Mucosa of rectum (tissue), 2 donors: ENCODE measurements around the gene CYP24A1.

Experiments
- H3K27ac ChIP-seq, 2 donors: one replicate each; pipeline ENCODE4 v1.7.0; 2013; ENCODE audit warnings: inconsistent platforms in 2 of 2, low read depth in 2 of 2, low read length in 2 of 2
- H3K27me3 ChIP-seq, 2 donors: one replicate each; pipeline ENCODE4 v1.7.0; 2013; ENCODE audit warnings: low read length in 2 of 2; ENCODE audit not compliant: control insufficient read depth in 2 of 2, insufficient read depth in 2 of 2
- H3K36me3 ChIP-seq, 2 donors: one replicate each; pipeline ENCODE4 v1.7.0; 2013; ENCODE audit warnings: low read length in 2 of 2; ENCODE audit not compliant: control insufficient read depth in 2 of 2, insufficient read depth in 2 of 2
- H3K4me1 ChIP-seq, 2 donors: one replicate each; pipeline ENCODE4 v1.7.0; 2013; ENCODE audit warnings: low read length in 2 of 2, mild to moderate bottlenecking in 1 of 2; ENCODE audit not compliant: control insufficient read depth in 2 of 2, insufficient read depth in 2 of 2
- H3K4me3 ChIP-seq, 2 donors: one replicate each; pipeline ENCODE4 v1.7.0; 2013; ENCODE audit warnings: low read length in 2 of 2
- H3K9ac ChIP-seq, 2 donors: one replicate each; pipeline ENCODE4 v1.7.0; 2013; ENCODE audit warnings: low read length in 2 of 2, low read depth in 1 of 2, mild to moderate bottlenecking in 1 of 2
- H3K9me3 ChIP-seq, 2 donors: one replicate each; pipeline ENCODE4 v1.7.0; 2013; ENCODE audit warnings: low read length in 2 of 2; ENCODE audit not compliant: control insufficient read depth in 2 of 2
- donor health status: healthy.
- donor health status: Normal muscosa, but diverticular disease.

CYP24A1 gene

DNA sequence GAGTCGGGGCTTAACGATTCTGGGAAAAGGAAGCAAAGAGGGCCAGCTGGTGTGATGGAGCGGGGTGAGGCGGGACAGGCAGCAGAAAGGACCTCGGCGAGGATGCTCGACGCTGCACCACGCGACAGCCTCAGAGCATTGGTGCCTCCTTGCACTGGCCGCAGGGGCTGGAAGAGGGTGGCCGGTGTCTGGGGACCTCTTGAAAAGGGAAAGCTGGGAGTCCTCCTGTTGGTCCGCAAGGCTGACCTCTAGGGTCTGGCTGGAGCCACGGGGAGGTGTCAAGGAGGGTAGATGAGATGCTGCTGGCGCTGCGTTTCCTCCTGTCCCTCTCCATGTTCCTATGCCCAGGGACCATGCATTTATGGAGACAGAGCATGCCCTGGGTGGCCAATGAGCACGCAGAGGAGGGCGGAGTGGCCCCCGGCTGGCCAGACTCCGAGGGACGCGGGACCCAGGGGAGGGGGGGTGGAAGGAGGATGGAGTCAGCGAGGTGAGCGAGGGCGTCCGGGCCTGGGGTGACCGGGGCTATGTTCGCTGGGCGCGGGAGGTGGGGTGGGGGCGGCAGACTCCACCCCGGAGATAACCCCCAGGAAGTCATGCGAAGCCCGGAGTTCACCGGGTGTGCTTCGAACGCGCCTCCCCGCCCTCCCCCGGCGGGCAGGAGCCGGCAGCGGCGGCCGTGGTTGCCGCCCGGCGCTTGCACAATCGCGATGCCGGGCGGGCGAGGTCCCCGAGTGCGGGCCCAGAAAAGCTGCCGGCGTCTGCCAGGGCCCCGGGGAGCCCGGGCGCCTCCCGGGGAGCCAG lies at the start of gene CYP24A1:
CYP24A1 (minus strand) TSS at position 334 of the 804 bp plus-strand sequence. CDS start 407 bp downstream, outside the sequence.
- peaks cover 0 to 5% of the 10 kb centered on the region in 2 donors for H3K4me1 ChIP-seq
- H3K27ac ChIP-seq, result no peak within 1 kb of the TSS
- H3K4me3 ChIP-seq, result no peak within 1 kb of the TSS
- H3K27me3 ChIP-seq, result peaks cover 53 to 61% of the 10 kb centered on the region in 2 donors
- no peaks in the 10 kb centered on the region for H3K9me3 ChIP-seq
- no peak within 1 kb of the TSS for H3K9ac ChIP-seq
- H3K36me3 ChIP-seq, result no peaks in the 10 kb centered on the region

DNA sequence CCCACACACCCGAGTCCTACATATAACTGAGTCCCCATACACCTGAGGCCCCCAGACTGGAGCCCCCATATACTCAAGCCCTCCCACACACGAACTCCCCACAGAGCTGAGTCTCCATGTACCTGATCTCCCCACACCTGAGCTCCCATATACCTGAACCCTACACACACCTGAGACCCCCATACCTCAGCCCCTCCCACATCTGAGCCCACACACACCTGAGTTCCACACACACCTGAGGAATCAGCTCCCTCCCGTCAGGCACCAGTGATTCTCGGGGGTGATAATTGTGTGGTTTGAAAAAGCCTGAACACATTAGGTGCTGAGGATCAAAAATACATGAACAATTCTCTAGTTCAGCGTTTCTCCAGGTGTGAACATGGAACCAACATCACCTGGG lies 49.5 kb upstream of the CYP24A1 start:
- H3K27me3 ChIP-seq, result no peaks in the 10 kb centered on the region
- H3K4me1 ChIP-seq, result no peaks in the 10 kb centered on the region
- H3K9ac ChIP-seq, result no peak overlapping the region
- H3K9me3 ChIP-seq, result no peaks in the 10 kb centered on the region
- no peak overlapping the region for H3K27ac ChIP-seq
- H3K4me3 ChIP-seq, result no peak overlapping the region
- H3K36me3 ChIP-seq, result no peaks in the 10 kb centered on the region

DNA sequence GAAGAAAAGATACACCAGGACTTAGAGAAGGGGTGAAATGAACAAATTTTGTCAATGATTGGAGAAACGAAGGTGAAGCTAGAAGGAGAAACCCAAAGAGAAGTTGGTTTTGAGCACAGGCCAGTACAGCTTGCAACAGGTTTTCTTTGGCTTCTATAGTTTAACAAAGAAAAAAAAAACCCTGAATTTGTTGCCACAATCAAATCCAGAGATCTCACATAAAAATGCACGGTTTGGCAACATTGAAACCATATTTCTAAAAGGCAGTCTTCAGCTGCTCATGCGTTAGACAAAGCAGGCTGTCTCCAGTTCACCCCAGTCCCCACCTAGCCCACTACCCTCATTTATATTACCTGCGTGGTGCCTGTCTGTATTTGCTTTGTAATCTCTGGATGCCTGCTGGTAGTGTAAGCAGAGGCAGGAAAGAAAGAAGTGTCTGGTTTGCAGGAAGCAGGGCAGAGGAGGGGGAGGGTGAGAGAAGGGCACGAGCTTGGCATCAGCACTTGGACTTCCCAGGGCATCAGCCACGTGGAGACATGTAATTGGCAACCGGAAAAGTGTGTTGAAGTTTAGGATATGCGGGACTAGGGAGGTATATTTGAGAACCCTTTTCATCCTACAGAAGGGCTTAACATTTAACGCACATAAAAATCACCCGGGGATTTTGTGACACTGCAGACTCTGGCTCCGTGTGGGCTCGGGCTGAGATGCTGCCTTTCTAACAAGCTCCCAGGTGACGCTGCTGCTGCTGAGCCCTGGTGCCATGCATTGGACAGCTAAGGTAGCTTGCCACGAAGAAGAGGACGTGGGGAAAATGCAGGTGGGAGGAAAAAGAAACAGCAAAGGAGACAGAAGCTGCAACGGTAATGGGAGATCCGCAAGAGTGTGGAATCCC lies 48.5 kb upstream of the CYP24A1 start:
- Histone ChIP-seq H3K27me3 (no peaks in the 10 kb centered on the region), H3K4me3 (no peak overlapping the region), H3K27ac (no peak overlapping the region), H3K9ac (no peak overlapping the region), H3K36me3 (peaks cover 2% of the 10 kb centered on the region in 2 donors), H3K9me3 (no peaks in the 10 kb centered on the region), H3K4me1 (no peaks in the 10 kb centered on the region)

DNA sequence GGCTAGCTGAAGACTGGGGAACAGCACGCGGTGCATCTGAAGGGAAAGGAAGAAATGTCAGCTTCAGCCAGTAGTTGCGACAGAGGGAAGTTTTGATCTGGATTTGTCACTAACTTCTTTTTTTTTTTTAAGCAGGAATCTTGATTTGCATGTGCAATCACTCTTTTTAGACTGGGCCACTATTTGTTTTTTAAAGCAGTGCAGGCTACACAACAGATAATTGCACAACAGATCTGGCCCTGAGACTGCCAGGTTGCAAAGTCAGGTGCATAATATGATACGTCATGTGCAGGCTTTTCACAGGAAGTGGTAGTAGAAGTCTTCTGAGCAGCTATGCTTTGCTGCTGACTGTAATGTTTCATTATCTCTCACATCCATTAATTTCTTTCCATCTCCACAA lies 47.6 kb upstream of the CYP24A1 start:
- Histone ChIP-seq H3K27me3 (no peaks in the 10 kb centered on the region), H3K36me3 (peaks cover 6 to 8% of the 10 kb centered on the region in 2 donors), H3K27ac (no peak overlapping the region), H3K9me3 (no peaks in the 10 kb centered on the region), H3K4me3 (no peak overlapping the region), H3K4me1 (no peaks in the 10 kb centered on the region), H3K9ac (no peak overlapping the region)

DNA sequence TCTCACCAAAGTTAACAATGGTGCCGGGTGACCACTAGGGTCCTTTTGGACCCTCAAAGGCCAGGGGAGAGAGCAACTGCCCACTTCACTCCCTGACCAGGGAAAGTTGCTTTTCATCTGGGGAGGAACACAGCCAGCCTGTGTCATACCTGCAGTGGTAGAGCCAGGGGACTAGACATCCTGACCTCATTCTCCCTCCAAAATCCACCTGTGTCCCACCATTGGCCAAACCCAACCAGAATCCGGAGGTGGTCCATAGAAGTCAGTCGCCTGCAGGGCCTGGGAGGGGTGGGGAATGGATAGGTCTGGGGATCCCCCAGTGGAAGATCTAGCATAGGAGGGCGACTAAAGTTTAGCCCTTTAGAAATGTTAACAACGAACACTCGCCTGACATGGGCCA lies 46.9 kb upstream of the CYP24A1 start:
- no peaks in the 10 kb centered on the region for H3K4me1 ChIP-seq
- no peak overlapping the region for H3K4me3 ChIP-seq
- H3K9me3 ChIP-seq, result no peaks in the 10 kb centered on the region
- H3K27ac ChIP-seq, result no peak overlapping the region
- peaks cover 9% of the 10 kb centered on the region in 2 donors for H3K36me3 ChIP-seq
- no peak overlapping the region for H3K9ac ChIP-seq
- no peaks in the 10 kb centered on the region for H3K27me3 ChIP-seq

DNA sequence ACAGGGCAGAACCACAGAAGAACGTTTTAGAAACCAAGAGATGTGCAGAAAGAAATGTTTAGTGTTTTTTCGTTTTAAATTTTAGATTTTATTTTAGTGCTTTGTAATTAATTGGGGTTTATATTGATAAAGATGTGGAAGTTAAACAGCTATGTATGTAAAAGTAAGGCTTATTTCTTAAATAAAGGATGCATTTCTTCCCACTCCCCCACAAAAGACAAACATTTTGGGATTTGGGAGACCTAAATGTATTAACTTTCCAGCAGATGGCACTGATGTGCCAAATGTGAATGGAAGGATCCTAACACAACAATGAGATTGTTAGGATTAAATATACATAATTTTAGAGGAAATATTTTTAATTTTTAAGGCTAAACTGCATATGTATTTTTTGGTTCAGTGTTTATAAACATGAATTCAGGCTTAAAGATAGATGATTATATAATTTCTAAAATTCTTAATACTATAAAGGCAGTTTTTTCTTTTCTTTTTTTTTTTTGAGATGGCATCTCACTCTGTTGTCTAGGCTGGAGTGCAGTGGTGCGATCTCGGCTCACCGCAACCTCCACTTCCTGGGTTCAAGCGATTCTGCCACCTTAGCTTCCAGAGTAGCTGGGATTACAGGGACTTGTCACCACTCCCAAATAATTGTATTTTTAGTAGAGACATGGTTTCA lies 46.1 kb upstream of the CYP24A1 start:
- H3K4me1 ChIP-seq, result no peaks in the 10 kb centered on the region
- H3K4me3 ChIP-seq, result no peak overlapping the region
- H3K36me3 ChIP-seq, result peaks cover 13 to 14% of the 10 kb centered on the region in 2 donors
- no peak overlapping the region for H3K9ac ChIP-seq
- no peak overlapping the region for H3K27ac ChIP-seq
- no peaks in the 10 kb centered on the region for H3K27me3 ChIP-seq
- no peaks in the 10 kb centered on the region for H3K9me3 ChIP-seq

DNA sequence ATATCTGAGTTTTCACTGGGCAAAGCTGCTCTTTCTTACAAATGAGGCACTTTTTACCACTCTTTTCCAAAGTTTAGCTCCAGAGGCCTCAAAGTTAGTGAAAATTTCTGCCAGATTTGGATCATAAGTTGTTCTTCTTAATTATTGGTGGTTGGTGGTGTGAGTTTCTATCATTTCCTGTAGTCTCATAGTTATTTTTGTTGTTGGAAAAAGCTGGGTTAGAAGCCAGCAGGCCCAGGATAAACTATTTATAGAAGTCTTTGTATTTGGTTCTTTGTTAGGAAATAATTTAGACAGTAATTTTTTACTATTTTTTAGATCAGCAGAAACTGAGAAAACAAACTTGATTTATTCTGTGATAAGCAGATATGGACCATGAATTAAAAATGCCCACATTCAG lies 44.7 kb upstream of the CYP24A1 start:
- Histone ChIP-seq H3K4me1 (no peaks in the 10 kb centered on the region), H3K4me3 (no peak overlapping the region), H3K36me3 (peaks cover 14 to 18% of the 10 kb centered on the region in 2 donors), H3K9ac (no peak overlapping the region), H3K27me3 (no peaks in the 10 kb centered on the region), H3K9me3 (no peaks in the 10 kb centered on the region), H3K27ac (no peak overlapping the region)

DNA sequence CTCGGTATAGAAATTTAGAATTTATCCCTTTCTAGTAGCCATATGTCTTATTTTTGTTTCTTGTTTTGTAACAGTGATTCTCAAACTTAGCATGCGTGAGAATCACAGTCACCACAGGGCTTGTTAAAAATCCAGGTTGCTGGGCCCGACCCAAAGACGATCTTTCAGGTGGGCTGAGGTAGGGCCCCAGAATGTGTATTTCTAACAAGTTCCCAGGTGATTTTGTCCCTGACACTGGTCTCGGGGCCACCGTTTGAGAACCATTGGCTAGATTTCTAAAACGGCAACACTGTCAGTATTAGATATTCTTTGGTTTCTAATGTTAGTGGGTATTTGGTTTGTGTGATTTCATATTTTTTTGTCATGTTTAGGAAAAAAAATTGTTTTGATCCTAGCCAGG lies 44.0 kb upstream of the CYP24A1 start:
- H3K4me3 ChIP-seq, result no peak overlapping the region
- no peaks in the 10 kb centered on the region for H3K9me3 ChIP-seq
- H3K27ac ChIP-seq, result no peak overlapping the region
- no peaks in the 10 kb centered on the region for H3K27me3 ChIP-seq
- peaks cover 14 to 18% of the 10 kb centered on the region in 2 donors for H3K36me3 ChIP-seq
- no peaks in the 10 kb centered on the region for H3K4me1 ChIP-seq
- no peak overlapping the region for H3K9ac ChIP-seq

DNA sequence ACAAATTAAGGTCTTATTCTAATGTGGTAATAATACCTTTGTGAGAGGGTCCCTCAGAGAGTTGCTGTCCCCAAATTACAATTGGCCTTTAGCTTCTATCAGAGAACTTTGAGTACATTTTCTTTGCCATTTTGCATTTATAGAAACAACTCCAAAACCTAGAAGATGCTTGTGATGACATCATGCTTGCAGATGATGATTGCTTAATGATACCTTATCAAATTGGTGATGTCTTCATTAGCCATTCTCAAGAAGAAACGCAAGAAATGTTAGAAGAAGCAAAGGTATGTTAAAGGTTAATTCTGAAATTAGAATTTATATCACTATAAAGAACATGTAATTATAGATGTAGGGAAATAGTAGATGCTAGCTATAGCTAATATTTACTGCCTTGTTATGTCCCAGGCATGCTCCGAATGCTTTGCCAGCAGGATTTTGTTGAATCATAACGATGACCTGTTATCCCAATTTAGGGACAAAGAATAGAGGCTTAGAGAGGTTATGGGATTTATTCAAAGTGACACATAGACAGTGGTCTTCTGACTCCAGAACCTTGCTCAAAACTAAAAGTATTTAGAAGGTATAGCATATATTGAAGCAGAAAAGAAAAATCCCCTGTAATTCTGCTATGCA lies 41.5 kb upstream of the CYP24A1 start:
- no peaks in the 10 kb centered on the region for H3K9me3 ChIP-seq
- H3K4me1 ChIP-seq, result no peaks in the 10 kb centered on the region
- H3K4me3 ChIP-seq, result no peak overlapping the region
- H3K27ac ChIP-seq, result no peak overlapping the region
- no peaks in the 10 kb centered on the region for H3K27me3 ChIP-seq
- no peak overlapping the region for H3K9ac ChIP-seq
- peaks cover 14 to 18% of the 10 kb centered on the region in 2 donors for H3K36me3 ChIP-seq
